Lower leg skin (tissue), 3 donors: ENCODE data around the gene PAX5.

Experiments
- CTCF ChIP-seq, 3 donors: fragments of 450-650 bp; IDR thresholded peaks; one replicate each; pipeline ENCODE4 v1.5.1; 2016; ENCODE audit warnings: antibody characterized with exemption in 3 of 3, mild to moderate bottlenecking in 3 of 3, moderate library complexity in 2 of 3
- POLR2A ChIP-seq, 2 donors: fragments of 450-650 bp; IDR thresholded peaks; one replicate each; pipeline ENCODE4 v1.6.1; 2016 to 2017; ENCODE audit warnings: antibody characterized with exemption in 2 of 2, mild to moderate bottlenecking in 1 of 2, moderate library complexity in 1 of 2

GRCh38 chr9:37040508-37041127 lies 6.5 kb upstream of the PAX5 start:
- no peak for TF ChIP-seq CTCF (IDR thresholded peaks at IDR 0.05)
- no peak for TF ChIP-seq POLR2A (IDR thresholded peaks at IDR 0.05)
